HG03442 (cell line): ENCODE data around the gene HBM.
"Not testable (repeated sequence)": the region's sequence is repeated elsewhere in the genome, so short reads cannot be mapped to it uniquely, and the experiment has no call there.

ENCODE experiments used
- ATAC-seq: cut with Tn5 transposase; IDR thresholded peaks from one replicate; pipeline ENCODE4 v1.9.1; 2021; ENCODE audit warnings: mild to moderate bottlenecking, moderate library complexity; ENCODE audit not compliant: unreplicated experiment

Gene HBM

DNA sequence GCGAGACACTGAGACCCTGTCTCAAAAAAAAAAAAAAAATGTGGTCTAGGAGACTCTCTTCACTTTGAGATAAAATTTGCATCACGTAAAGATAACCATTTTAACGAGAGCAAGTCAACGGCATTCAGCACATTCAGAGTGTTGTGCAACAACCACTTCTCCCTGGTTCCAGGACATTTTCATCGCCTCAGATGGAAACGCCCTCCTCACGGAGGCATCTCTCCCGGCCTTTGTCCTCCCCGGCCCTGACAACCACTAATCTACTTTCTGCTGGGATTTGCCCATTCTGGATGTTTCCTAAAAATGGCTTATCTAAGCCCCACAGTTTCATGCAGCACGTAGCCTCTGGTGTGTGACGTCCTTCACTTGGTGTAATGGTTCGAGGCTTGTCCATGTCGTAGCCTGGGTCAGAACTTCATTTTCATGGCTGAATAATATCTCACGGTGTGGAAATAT is 21.0 kb upstream of the HBM start:
- ATAC-seq = no peak

DNA sequence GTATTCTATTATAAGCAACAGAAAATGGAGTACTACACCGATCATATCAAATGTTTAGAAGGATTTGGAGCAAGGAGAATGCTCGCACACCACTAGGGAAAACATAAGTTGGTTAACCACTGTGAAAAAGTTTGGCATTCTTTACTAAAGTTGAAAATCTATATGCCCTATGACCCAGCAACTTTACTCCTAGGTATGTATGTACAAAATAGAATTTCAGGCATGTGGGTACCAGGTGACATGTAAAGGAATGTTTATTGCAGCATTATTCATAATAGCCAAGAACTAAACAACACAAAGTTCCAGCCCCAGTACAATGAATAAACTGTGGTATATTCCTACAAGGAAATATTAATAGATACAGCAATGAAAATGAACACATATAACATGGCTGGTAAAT is 19.1 kb upstream of the HBM start:
- ATAC-seq = no peak

DNA sequence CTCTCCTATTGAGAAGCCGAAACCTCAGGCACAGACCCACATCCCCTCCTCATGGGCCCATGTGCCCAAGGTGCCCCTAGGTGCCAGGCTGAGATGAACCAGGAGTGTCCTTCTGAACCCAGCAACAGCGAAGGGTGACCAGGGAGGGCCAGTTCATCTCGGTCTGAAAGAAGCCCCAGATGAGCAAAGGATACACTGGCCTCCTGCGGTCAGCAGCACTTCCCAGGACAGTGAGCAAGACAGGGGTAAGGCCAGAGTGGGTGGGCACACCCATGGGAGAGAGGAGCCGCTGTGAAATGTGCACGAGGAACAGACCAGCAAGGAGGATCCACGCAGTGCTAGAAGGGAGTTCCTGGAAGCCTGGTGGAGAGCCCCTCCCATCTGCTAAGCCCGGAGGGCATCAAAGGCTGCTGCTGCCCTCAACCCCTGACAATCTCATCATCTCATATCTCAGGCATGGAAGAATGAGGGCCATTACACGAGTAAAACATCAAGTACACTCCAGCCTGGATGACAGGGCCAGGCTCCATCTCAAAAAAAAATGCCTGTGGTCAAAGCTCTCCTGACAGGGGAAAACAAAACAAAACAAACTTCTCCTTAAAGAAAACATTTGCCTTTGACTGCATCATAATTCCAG is 16.6 kb upstream of the HBM start:
- ATAC-seq = no peak

DNA sequence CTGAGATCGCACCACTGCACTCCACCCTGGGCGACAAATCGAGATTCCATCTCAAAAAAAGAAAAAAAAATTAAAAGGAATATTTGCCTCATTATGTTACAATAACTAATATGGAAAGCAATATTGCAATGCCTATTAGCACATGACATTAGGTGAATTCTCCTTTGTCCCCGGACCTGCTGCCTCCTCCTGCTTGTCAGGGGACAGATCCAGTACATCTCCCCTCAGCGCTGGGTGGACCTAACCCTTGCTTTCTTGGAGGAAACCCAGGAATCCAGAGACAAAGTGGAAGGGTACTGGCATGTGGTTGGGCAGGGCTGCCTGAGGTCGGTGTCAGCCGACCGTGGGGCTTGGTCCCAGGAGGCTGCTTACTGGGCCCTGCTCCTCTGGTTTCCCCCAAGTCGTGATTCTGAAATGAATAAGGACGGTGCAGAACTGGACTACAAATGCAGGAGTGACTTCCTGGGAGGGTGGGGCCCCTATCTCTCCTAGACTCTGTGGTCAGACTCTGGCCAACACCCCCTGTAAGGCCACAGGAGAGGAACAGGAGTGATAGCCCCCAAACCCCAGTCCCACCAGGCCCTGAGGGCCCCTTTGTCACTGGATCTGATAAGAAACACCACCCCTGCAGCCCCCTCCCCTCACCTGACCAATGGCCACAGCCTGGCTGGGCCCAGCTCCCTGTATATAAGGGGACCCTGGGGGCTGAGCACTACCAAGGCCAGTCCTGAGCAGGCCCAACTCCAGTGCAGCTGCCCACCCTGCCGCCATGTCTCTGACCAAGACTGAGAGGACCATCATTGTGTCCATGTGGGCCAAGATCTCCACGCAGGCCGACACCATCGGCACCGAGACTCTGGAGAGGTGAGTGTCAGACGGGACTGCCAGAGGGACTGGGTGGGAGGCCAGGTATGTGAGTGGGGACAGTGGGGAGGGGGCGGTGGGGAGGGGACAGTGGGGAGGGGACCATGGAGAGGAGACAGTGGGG is 13.3 kb upstream of the HBM start, which contains the start of gene HBZ:
TSS of gene HBZ (plus strand) at position 504 of the 988 bp plus-strand sequence. CDS start at position 770, 266 bp downstream.
- ATAC-seq = no peak

DNA sequence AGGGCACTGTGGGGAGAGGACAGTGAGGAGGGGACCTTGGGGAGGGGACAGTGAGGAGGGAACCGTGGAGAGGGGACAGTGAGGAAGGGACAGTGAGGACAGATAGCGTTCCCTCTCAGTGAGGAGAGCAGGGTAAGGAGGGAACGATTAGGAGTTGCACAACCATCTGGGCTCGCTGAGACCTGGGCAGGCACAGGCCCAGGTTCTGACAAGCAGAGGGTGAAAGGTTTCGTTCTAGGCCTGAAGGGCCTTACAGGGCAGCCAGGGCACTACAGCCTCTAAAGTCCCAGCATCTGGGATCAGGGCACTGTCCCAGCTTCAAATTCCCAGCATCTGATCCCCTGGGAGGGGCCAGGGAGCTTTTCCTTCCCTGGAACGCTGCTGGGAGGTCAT is 12.7 kb upstream of the HBM start:
- not testable (repeated sequence) for ATAC-seq

DNA sequence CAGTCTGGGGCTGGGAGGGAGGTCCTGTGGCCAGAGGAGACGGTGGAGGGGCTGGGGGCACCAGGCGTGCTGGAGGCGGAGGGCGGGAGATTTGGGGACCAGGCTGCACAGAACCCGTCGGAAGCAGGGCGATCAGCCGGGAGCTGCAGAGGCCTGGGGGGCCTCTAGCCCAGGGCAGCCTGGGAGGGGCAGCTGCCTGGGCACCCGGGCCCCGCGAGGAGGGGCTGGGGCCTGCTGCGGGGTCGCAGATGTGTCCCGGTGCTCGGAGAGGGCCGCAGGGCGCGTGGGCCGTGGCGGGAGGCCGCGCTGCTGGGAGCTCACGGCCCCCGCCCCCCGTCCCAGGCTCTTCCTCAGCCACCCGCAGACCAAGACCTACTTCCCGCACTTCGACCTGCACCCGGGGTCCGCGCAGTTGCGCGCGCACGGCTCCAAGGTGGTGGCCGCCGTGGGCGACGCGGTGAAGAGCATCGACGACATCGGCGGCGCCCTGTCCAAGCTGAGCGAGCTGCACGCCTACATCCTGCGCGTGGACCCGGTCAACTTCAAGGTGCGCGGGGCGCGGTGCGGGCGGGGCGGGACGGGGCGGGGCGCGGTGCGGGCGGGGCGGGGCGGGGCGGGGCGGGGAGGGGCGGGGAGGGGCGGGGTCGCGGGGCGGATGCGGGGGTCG is 12.1 kb upstream of the HBM start:
- not testable (repeated sequence) for ATAC-seq

DNA sequence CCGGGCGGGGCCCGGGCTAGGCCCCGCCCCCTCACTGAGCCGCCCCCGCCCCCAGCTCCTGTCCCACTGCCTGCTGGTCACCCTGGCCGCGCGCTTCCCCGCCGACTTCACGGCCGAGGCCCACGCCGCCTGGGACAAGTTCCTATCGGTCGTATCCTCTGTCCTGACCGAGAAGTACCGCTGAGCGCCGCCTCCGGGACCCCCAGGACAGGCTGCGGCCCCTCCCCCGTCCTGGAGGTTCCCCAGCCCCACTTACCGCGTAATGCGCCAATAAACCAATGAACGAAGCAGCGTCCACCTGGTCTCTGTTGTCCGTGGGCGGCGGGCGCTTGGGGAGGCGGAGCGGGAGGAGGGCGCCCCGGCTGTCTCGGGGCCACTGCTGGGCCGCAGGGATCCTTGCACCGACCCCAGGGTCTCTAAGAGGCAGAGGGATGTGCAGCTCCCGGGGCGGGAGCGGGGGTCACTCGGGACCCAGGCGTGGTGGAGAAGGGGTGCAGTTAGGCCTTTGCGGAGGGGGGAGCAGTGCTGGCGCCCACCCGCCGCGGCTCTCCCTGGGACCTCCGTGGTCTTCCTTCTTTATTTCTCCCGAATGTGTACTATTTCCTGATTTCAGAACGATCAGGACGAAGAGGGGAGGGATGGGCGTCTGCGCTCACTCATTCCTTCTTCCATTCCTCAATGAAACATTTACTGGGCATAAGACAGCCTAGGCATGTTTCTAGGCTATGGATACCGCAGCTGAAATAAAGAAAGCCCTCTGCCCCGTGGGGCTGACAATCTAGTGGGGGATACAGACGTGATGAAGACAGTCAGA is 11.4 kb upstream of the HBM start:
- no peak for ATAC-seq

DNA sequence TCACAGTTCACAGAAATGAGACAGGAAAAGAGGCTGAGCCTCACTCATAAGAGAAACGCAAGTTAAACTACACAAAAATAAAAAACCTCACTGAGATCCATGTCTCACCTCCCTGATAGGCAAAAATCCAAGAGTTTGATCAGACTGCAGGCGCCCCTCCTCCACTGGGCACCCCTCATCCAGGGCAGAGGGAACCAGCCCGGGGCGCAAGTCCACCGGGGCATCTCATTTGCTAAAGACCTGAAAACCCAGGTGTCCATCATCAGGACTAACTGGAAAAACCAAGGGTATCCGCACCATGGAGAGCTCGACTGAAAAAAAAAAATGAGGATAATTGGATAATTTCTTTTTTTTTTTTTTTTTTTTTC is 10.8 kb upstream of the HBM start:
- ATAC-seq = no peak

DNA sequence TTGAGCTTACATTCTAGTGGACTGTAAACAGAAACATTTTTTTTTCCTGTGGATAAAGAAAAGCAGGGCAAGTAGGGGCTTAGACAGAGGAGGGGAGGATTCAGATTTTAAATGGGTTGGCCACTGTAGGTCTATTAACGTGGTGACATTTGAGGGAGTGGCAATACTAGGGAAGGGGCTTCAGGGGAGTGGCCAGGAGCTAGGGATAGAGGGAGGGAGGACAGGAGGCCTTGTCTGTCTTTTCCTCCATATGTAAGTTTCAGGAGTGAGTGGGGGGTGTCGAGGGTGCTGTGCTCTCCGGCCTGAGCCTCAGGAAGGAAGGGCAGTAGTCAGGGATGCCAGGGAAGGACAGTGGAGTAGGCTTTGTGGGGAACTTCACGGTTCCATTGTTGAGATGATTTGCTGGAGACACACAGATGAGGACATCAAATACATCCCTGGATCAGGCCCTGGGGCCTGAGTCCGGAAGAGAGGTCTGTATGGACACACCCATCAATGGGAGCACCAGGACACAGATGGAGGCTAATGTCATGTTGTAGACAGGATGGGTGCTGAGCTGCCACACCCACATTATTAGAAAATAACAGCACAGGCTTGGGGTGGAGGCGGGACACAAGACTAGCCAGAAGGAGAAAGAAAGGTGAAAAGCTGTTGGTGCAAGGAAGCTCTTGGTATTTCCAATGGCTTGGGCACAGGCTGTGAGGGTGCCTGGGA is 6.5 kb upstream of the HBM start:
- no peak for ATAC-seq

DNA sequence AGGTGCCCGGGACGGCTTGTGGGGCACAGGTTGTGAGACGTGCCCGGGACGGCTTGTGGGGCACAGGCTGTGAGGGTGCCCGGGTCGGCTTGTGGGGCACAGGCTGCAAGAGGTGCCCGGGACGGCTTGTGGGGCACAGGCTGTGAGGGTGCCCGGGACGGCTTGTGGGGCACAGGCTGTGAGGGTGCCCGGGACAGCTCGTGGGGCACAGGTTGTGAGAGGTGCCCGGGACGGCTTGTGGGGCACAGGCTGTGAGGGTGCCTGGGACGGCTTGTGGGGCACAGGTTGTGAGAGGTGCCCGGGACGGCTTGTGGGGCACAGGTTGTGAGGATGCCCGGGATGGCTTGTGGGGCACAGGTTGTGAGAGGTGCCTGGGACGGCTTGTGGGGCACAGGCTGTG is 5.5 kb upstream of the HBM start:
- not testable (repeated sequence) for ATAC-seq

DNA sequence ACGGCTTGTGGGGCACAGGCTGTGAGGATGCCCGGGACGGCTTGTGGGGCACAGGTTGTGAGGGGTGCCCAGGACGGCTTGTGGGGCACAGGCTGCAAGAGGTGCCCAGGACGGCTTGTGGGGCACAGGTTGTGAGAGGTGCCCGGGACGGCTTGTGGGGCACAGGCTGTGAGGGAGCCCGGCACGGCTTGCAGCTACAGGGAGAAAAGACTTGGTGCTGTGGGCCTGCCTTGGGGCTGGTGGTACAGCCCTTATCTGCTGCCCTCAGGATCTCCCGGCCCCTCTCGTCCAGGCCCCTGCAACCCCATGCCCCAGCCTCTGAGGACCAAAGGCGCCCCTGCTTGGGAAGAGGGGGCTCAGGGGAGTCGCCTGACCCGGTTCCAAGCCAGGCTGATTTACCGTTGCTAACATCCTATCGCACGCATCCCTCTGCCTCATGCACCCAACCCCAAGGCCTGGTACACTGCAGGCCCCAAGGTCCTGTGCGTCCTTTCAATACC is 5.0 kb upstream of the HBM start:
- ATAC-seq = no peak

DNA sequence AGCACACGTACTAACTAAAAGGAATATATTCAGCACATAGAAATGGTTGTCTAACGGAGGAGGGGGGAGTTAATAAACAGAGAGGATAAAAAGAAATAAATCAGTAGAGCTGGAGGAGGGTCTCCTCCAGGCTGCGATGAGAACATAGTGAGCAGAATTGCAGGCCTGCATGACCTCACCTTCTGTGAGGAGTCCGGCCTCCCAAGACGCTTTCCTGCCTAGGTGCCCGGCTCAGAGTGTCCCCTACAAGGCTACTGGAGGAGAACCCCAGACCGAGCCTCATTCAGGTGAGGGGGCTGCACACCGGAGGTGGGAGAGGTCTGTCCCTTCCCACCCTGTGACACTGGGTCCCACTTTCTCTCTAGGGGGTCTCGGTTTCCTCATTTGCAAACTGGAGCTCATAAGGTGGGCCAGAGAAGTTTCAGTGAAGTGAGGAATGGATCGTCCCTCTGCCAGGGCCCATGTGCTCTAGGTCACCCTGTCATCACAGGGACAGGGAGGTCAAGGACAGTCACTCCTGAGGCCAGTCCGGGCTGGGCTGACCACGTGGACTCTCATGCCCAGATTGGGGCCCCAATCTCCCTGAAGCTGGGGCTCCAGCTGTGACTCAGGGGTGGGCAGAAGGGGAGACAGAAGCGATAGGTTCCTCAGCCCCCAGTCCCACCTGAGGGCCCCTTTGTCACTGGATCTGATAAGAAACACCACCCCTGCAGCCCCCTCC is 3.3 kb upstream of the HBM start:
- ATAC-seq = no peak

DNA sequence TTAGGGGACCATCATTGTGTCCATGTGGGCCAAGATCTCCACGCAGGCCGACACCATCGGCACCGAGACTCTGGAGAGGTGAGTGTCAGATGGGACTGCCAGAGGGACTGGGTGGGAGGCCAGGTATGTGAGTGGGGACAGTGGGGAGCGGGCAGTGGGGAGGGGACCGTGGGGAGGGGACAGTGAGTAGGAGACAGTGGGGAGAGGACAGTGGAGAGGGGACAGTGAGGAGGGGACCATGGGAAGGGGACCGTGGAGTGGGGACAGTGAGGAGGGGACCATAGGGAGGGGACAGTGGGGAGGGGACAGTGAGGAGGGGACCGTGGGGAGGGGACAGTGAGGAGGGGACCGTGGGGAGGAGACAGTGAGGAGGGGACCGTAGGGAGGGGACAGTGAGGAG is 2.6 kb upstream of the HBM start:
- ATAC-seq = not testable (repeated sequence)

DNA sequence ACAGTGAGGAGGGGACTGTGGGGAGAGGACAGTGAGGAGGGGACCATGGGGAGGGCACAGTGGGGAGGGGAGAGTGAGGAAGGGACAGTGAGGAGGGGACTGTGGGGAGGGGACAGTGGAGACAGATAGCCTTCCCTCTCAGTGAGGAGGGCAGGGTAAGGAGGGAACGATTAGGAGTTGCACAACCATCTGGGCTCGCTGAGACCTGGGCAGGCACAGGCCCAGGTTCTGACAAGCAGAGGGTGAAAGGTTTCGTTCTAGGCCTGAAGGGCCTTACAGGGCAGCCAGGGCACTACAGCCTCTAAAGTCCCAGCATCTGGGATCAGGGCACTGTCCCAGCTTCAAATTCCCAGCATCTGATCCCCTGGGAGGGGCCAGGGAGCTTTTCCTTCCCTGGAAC is 2.1 kb upstream of the HBM start:
- not testable (repeated sequence) for ATAC-seq

DNA sequence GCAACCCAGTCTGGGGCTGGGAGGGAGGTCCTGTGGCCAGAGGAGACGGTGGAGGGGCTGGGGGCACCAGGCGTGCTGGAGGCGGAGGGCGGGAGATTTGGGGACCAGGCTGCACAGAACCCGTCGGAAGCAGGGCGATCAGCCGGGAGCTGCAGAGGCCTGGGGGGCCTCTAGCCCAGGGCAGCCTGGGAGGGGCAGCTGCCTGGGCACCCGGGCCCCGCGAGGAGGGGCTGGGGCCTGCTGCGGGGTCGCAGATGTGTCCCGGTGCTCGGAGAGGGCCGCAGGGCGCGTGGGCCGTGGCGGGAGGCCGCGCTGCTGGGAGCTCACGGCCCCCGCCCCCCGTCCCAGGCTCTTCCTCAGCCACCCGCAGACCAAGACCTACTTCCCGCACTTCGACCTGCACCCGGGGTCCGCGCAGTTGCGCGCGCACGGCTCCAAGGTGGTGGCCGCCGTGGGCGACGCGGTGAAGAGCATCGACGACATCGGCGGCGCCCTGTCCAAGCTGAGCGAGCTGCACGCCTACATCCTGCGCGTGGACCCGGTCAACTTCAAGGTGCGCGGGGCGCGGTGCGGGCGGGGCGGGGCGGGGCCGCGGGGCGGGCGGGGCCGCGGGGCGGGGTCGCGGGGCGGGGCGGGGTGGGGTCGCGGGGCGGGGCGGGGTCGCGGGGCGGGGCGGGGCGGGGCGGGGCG is 1.5 kb upstream of the HBM start:
- ATAC-seq = not testable (repeated sequence)

DNA sequence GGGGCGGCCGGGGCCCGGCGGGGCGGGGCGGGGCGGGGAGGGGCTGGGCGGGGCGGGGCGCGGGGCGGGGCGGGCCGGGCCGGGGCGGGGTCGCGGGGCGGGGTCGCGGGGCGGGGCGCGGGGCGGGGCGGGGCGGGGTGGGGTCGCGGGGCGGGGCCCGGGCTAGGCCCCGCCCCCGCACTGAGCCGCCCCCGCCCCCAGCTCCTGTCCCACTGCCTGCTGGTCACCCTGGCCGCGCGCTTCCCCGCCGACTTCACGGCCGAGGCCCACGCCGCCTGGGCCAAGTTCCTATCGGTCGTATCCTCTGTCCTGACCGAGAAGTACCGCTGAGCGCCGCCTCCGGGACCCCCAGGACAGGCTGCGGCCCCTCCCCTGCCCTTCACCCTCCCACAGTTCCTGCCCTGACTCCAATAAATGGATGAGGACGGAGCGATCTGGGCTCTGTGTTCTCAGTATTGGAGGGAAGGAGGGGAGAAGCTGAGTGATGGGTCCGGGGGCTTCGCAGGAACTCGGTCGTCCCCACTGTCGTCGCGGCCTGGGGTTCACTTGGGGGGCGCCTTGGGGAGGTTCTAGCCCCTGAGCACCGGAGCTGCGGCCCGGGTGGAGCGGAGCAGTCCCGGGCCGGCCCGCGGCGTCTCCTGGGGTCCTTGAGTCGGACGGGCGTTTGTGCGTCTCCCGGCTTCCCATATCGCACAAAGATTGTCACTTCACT is 795 bp upstream of the HBM start:
- no peak for ATAC-seq

DNA sequence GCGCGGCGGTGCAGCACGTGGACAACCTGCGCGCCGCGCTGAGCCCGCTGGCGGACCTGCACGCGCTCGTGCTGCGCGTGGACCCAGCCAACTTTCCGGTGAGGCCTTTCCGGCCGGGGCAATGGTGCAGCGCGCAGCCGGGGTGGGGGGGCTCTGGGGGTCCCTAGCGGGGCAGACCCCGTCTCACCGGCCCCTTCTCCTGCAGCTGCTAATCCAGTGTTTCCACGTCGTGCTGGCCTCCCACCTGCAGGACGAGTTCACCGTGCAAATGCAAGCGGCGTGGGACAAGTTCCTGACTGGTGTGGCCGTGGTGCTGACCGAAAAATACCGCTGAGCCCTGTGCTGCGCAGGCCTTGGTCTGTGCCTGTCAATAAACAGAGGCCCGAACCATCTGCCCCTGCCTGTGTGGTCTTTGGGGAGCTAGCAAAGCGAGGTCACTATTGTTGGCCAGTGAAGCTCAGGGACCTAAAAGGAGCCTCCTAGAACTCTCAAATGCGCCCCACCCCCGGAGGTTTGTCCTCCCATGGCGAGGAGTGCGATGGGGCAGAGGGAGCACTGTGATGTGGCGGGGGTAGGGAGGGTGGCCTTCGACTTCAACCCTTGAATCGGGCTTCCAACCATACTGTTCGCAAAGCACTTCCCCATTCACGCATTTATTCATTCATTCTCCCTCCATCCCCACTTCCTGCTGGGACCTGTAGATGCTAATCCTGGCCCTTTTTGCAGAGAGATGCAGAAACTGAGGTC is 770 bp downstream of the HBM start:
- ATAC-seq = no peak
